Naive thymus-derived CD8-positive, alpha-beta T cell (primary cell): ENCODE measurements around the gene PHLDA3. TPM values are rescaled to one million over a fixed set of nuclear protein-coding genes. Genes with fewer than 3 reads are reported as not detected.
A peak's percentile ranks its signal among the peaks of the same experiment; 100 is the strongest.
"Not testable (repeated sequence)": the region's sequence is repeated elsewhere in the genome, so short reads cannot be mapped to it uniquely, and the experiment has no call there.

Experiments
- ATAC-seq, 2 donors: fragments of 150-1000 bp; cut with Tn5 transposase in 1 of 2; sonication (Bioruptor Pico), chemical (Tn5 transposase) in 1 of 2; 1 replicate in 1 of 2; 2 replicates in 1 of 2; pipeline ENCODE4 v1.10.0; 2021; ENCODE audit warnings: mild to moderate bottlenecking in 2 of 2, moderate library complexity in 2 of 2
- POLR2A ChIA-PET: fragments of 350-600 bp; sonication (Branson Sonifier 250); formaldehyde crosslinking; loops from one replicate; lab custom pipeline; 2021; ENCODE audit warnings: antibody characterized with exemption; lab: Charles Lee
- DNase-seq, 10 donors: peaks; one replicate each; pipeline versions ENCODE4 v3.0.0 to v3.0.0-alpha.2; 2020 to 2022
- H3K27ac Mint-ChIP-seq, 10 donors: one replicate each; pipeline ENCODE4 v1.8.0; 2020 to 2022; ENCODE audit warnings: mild to moderate bottlenecking in 10 of 10, mixed read lengths in 10 of 10, moderate library complexity in 4 of 10, inconsistent platforms in 1 of 10
- H3K27me3 Mint-ChIP-seq, 5 donors: one replicate each; pipeline ENCODE4 v1.8.0; 2021 to 2022; ENCODE audit warnings: mixed read lengths in 5 of 5
- H3K36me3 Mint-ChIP-seq, 3 donors: one replicate each; pipeline ENCODE4 v1.8.0; 2020 to 2022; ENCODE audit warnings: mixed read lengths in 3 of 3, mild to moderate bottlenecking in 2 of 3, inconsistent platforms in 1 of 3
- H3K4me1 Mint-ChIP-seq, 4 donors: one replicate each; pipeline ENCODE4 v1.8.0; 2021 to 2022; ENCODE audit warnings: mixed read lengths in 4 of 4
- H3K4me3 Mint-ChIP-seq, 10 donors: one replicate each; pipeline ENCODE4 v1.8.0; 2020 to 2022; ENCODE audit warnings: mild to moderate bottlenecking in 10 of 10, mixed read lengths in 10 of 10, moderate library complexity in 6 of 10, inconsistent platforms in 1 of 10
- H3K9me3 Mint-ChIP-seq, 9 donors: one replicate each; pipeline ENCODE4 v1.8.0; 2020 to 2022; ENCODE audit warnings: mixed read lengths in 9 of 9, mild to moderate bottlenecking in 3 of 9, inconsistent platforms in 1 of 9, moderate library complexity in 1 of 9
- polyA plus RNA-seq, 3 donors: library from polyadenylated mRNA; unstranded; fragments of 300-500 nt; fragmentation: Illumina TruSeq; gene quantifications; one replicate each; pipeline ENCODE4 v1.2.3, GENCODE V29; 2021
- total RNA-seq, 8 experiments: library from RNA in 2 of 8; stranded (reverse) in 2 of 8; gene quantifications; one replicate each; pipeline ENCODE4 v1.2.3 and lab custom pipeline; 2021 to 2026

Gene PHLDA3
- total and polyA plus RNA-seq, 5 experiments from 2014 or later: 0.55 to 0.60 TPM; not detected in 3

DNA sequence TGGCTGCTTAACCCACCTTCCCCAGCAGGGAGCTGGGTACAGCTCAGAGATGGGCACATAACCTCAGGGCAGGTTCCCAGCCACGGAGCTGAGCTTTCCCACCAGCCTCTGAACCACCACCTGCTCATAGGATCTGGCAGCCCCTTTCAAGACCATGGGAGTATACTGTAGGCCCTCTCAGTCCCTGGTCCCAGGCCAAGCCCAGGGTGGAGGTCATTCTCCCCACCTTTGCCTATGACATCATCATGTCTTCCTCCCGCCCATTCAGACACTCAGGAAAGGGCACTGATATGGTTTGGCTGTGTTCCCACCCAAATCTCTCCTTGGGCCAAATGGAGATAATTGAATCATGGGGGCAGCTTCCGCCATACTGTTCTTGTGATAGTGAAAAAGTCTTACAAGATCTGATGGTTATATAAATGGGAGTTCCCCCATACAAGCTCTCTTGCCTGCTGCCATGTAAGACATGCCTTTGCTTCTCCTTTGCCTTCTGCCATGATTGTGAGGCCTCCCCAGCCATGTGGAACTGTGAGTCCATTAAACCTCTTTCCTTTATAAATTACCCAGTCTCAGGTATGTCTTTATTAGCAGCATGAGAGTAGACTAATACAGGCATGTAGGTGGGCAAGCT lies 24.2 kb upstream of the PHLDA3 start:
- Mint-ChIP-seq H3K4me1 (peaks cover 2 to 16% (median 6%) of the 10 kb centered on the region in 4 donors), H3K36me3 (peaks cover 0 to 64% (median 26%) of the 10 kb centered on the region in 3 donors), H3K27ac (peak overlapping the region in 2 of 10 donors; percentile 13 to 64)
- ATAC-seq, H3K4me3 Mint-ChIP-seq, H3K9me3 Mint-ChIP-seq, DNase-seq, H3K27me3 Mint-ChIP-seq, POLR2A ChIA-PET: not testable (repeated sequence)

DNA sequence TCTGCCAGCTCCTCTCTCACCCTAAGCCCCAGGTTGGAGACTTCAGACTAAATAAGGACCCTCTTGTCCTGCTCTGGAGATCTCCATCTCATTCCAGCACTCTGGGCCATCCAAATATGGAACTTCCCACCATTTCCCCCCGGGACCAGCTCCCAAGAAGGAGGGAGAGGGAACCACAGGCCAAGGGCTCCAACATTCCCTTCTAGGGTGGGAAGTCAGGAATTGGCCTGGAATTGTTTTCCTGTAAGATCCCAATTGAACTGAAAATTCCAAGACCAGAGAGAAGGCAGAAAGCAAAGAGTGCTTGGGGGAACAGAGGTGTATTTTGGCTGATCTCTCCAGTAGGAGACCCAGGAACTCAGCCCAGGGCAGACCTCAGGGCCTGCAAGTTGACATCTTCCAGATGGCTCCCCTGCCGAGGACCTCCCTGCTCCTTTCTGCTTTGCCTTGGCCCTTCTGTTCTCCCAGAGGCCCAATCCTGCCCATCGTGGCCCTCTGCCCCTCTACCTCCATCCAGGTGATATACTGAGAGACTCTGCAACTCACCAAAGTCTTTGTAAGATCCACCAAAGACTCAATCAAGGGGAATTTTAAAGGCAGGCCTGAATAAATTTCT lies 23.0 kb upstream of the PHLDA3 start:
- ATAC-seq: no peak
- Mint-ChIP-seq H3K9me3 (no peaks in the 10 kb centered on the region), H3K27me3 (no peaks in the 10 kb centered on the region), H3K36me3 (peaks cover 0 to 70% (median 26%) of the 10 kb centered on the region in 3 donors), H3K4me1 (peaks cover 2 to 15% (median 5%) of the 10 kb centered on the region in 4 donors), H3K4me3 (no peak overlapping the region), H3K27ac (peak overlapping the region in 1 of 10 donors; percentile 1)
- DNase-seq: no peak
- POLR2A ChIA-PET: interaction anchor here (1.0 kb wide), 1 partner anchor 15 kb away, joined by 3 read pairs; the partner anchor contains the start of gene CSRP1

DNA sequence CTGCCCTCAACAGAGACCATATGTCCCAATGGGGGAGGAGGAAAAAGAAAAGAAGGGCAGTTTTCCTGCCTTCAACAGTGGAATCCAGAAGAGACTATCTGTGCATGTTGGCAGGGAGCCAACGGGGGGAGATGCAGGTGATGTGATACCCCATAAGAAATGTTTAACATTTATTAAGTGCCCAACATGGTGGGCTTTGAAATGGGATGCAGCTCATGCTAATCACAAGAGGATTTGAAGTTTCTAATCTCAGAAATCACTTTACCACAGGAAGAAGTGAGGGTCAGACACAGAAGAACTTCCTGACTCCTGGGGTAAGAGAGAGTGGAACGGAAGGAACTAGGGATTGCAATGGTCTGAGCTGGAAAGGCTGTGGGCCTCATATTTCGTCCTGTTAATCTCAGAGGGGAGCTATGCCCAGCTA lies 21.7 kb upstream of the PHLDA3 start:
- H3K27me3 Mint-ChIP-seq: no peaks in the 10 kb centered on the region
- POLR2A ChIA-PET: interaction anchor here (1.0 kb wide), 1 partner anchor 17 kb away, joined by 3 read pairs; the partner anchor contains the start of gene CSRP1
- no peak overlapping the region for H3K27ac Mint-ChIP-seq
- peaks cover 0 to 71% (median 24%) of the 10 kb centered on the region in 3 donors for H3K36me3 Mint-ChIP-seq
- peaks cover 0 to 15% (median 5%) of the 10 kb centered on the region in 4 donors for H3K4me1 Mint-ChIP-seq
- no peaks in the 10 kb centered on the region for H3K9me3 Mint-ChIP-seq
- H3K4me3 Mint-ChIP-seq: no peak overlapping the region
- ATAC-seq (no peak), DNase-seq (no peak)

DNA sequence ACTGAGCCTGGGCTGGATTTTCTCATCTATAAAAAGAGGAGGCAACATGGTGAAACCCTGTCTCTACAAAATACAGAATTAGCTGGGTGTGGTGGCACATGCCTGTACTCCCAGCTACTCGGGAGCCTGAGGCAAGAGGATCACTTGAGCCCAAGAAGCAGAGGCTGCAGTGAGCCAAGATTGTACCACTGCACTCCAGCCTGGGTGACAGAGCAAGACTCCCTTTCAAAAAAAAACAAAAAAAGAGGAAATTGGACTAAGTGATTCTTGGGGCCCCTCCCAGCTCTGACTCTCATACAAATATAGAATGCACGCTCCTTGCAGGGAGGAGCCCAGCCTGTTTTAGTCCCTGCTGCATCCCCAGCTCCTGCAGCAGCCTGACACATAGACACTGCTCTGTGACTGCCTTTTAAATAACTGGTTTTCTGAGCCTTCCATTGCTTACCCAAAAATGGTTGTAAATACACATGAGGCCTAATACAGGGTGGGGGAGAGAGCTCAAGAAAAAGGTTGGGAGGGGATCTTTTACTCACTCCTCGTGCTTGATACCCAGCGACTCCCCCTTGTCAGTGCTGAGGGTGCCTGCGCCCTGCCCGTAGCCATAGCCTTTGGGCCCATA lies 20.8 kb upstream of the PHLDA3 start:
- Mint-ChIP-seq H3K9me3 (no peaks in the 10 kb centered on the region), H3K4me1 (peaks cover 0 to 15% (median 5%) of the 10 kb centered on the region in 4 donors), H3K36me3 (peaks cover 0 to 69% (median 17%) of the 10 kb centered on the region in 3 donors), H3K27me3 (no peaks in the 10 kb centered on the region), H3K4me3 (no peak overlapping the region), H3K27ac (no peak overlapping the region)
- POLR2A ChIA-PET: interaction anchor here (1.4 kb wide), 1 partner anchor 13 kb away, joined by 4 read pairs; no protein-coding TSS in a partner anchor
- ATAC-seq: no peak
- no peak for DNase-seq

DNA sequence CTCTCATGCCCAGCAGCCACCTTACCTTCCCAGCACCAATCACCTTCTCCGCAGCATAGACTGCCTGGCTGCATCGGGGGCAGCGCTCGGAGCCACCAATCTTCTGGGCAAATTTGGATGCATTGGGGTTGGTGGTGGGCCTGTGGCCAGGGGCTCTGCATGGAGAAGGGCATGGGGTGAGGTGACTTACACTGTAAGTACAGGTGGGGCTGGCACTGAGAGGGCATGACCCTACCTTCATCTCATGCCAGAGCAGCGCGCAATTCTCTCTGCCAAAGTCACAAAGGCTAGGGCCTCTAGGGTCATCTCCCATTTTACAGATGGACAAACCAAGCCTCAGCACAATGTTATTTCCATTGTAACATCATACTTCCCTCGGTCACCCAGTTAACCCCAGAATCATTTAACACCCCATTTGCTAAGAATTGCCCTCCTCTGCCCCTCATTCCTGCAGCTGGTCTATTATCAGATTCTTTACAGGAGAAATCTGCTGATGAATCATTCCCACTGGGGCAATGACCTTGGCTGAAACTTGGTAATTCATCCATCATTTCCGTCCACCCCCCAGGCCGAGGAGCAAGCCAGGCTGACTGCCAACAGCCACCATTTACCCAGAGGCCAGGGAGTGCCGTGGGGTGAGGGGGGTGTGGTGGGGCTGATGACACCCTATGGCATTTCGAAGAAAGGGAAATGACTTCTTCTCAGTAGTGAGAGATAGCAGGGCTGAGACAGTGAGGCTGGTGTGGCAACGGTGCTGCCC lies 20.0 kb upstream of the PHLDA3 start:
- H3K36me3 Mint-ChIP-seq: peaks cover 0 to 66% (median 9%) of the 10 kb centered on the region in 3 donors
- no peak overlapping the region for H3K27ac Mint-ChIP-seq
- H3K4me3 Mint-ChIP-seq: no peak overlapping the region
- POLR2A ChIA-PET: interaction anchor here (1.4 kb wide), 1 partner anchor 13 kb away, joined by 4 read pairs; no protein-coding TSS in a partner anchor
- ATAC-seq (no peak), DNase-seq (no peak)
- peaks cover 0 to 11% (median 4%) of the 10 kb centered on the region in 4 donors for H3K4me1 Mint-ChIP-seq
- no peaks in the 10 kb centered on the region for H3K9me3 Mint-ChIP-seq
- no peaks in the 10 kb centered on the region for H3K27me3 Mint-ChIP-seq

DNA sequence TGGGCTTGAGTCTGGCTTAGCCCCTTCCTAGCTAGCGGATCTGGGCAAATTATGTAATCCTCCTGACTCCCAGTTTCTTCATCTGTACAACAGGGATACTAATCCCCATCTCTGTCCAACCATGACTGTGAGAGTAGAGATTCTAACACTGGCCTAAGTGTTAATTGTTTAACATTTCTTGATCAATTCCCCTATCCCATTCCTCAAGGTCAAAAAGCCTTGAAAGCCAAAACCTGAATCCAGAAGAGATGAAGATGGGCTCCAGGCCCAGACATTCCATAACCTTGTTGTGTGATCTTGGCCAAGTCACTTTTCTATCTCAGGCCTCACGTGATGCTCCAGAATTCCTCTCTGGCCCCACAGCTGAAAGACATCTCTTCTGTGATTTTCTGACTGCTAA lies 18.8 kb upstream of the PHLDA3 start:
- ATAC-seq: no peak
- peak overlapping the region in 2 of 10 donors; percentile 16 to 62 for H3K27ac Mint-ChIP-seq

DNA sequence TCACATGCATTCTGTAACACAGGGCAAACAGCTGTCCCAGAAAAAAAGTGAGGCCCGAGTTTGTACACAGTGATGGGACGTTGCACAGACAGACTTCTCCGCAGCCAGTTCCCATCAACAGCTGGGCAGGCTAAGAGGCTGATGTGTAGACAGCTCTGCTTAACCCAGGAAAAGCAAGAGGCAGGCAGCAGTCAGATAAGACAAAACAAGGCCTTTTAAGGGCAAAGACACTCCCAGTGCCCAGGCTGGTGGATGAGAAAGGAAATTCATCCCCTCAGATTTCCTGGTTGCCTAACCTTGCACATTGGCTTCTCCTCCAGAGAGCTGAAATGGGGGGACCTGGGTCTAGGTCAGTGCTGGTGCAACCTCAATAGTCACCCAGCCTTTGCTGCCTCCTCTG lies 17.2 kb upstream of the PHLDA3 start:
- POLR2A ChIA-PET: interaction anchor here (1.0 kb wide), 1 partner anchor 14 kb away, joined by 4 read pairs; no protein-coding TSS in a partner anchor
- Mint-ChIP-seq H3K27ac (peak overlapping the region in 6 of 10 donors; percentile 1 to 76 (median 42)), H3K36me3 (peaks cover 0 to 52% (median 0%) of the 10 kb centered on the region in 3 donors), H3K27me3 (peaks cover 0 to 5% (median 2%) of the 10 kb centered on the region in 5 donors), H3K4me3 (no peak overlapping the region), H3K9me3 (no peaks in the 10 kb centered on the region), H3K4me1 (peaks cover 4 to 14% (median 12%) of the 10 kb centered on the region in 4 donors)
- no peak for ATAC-seq
- no peak for DNase-seq

More for the DNA sequence above, 18.8 kb upstream of the PHLDA3 start:
- no peaks in the 10 kb centered on the region for H3K27me3 Mint-ChIP-seq
- no peak overlapping the region for H3K4me3 Mint-ChIP-seq
- H3K9me3 Mint-ChIP-seq: no peaks in the 10 kb centered on the region
- no peak for DNase-seq
- H3K36me3 Mint-ChIP-seq: peaks cover 0 to 62% (median 0%) of the 10 kb centered on the region in 3 donors
- POLR2A ChIA-PET: no interaction called here
- peaks cover 0 to 9% (median 4%) of the 10 kb centered on the region in 4 donors for H3K4me1 Mint-ChIP-seq

DNA sequence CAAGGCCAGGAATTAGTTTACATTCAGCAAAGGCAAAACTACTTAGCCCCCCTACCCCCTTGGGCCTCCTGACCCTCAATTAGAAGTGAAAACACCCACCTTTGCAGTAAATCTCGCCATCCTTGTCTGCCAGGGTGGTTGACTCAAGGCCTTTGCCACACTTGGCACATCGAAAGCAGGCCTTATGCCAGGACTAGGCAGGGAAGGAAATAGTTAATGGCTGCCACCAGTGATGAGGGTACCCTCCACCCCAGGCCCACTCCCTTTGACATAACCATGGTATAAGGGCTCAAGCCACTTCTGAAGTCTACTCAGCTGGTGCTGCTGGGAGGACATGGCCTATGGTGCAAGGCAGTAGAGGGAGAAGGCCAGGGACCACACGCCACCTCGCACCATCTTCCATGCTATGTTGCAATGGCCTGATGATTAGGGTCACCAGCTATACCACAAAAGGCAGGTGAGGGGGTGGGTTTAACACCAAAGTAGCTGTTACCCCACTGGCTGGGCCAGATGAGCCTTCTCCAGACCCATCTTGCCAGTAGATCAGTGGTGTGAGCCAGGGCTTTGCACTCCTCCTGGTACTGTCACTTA lies 16.3 kb upstream of the PHLDA3 start:
- Mint-ChIP-seq H3K9me3 (no peaks in the 10 kb centered on the region), H3K4me1 (peaks cover 8 to 22% (median 20%) of the 10 kb centered on the region in 4 donors), H3K27ac (no peak overlapping the region), H3K27me3 (peaks cover 0 to 14% (median 7%) of the 10 kb centered on the region in 5 donors), H3K36me3 (peaks cover 0 to 49% (median 0%) of the 10 kb centered on the region in 3 donors), H3K4me3 (no peak overlapping the region)
- ATAC-seq (no peak), DNase-seq (no peak)
- POLR2A ChIA-PET: no interaction called here

DNA sequence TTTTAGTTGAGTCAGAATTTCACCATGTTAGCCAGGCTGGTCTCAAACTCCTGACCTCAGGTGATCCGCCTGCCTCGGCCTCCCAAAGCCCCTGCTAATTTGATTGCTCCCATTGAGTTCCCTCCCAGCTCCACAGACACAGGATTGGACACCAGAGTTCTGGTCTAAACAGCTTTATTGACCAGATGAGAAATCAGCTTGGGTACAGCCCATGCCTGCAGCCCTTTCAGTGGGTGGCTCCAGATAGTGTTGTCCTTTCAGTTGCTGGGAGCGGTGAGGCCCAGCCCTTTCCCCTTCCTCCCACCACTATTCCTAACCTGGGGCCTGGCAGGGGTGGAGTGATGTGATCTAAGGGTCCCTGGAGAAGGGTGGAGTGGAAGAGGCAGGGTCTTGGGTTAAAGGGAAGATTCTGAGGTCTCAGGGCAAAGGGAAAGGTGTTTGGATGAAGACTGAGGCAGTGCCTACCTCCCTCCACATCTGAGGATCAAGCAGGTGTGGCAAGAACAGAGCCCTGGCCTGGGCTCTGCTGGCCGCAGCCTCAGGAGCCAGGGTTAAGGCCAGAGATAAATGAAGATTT lies 14.5 kb upstream of the PHLDA3 start:
- DNase-seq (no peak), ATAC-seq (no peak)
- Mint-ChIP-seq H3K4me1 (peaks cover 8 to 23% (median 20%) of the 10 kb centered on the region in 4 donors), H3K36me3 (peaks cover 0 to 38% (median 0%) of the 10 kb centered on the region in 3 donors), H3K9me3 (no peaks in the 10 kb centered on the region), H3K27ac (peak overlapping the region in 1 of 10 donors; percentile 73), H3K27me3 (peaks cover 5 to 28% (median 14%) of the 10 kb centered on the region in 5 donors), H3K4me3 (no peak overlapping the region)
- POLR2A ChIA-PET: interaction anchor here (2.2 to 3.6 kb wide), 2 partner anchors 23 to 29 kb away, joined by 23 to 24 read pairs; partner anchors contain the start of gene CSRP1

DNA sequence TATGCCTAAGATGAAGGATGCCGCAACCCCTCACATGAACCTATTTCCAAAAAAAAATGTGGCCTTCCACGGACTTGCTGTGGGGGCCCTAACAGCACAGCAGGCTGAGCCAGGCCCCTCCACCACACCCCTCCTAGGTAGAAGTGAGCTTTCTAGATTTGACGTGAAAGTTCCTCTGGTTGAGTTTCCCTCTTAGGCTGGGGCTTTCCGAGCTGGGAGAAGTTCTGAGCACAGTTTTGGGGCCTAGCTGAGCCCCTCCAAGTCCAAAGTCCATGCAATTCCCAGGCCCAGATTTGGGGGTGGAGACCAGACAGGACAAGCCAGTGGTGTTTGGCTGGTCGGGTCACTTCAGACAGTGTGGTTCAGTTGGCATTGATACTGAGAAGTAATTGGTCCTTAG lies 13.8 kb upstream of the PHLDA3 start:
- H3K27me3 Mint-ChIP-seq: peaks cover 6 to 33% (median 14%) of the 10 kb centered on the region in 5 donors
- DNase-seq (no peak), ATAC-seq (no peak)
- H3K9me3 Mint-ChIP-seq: no peaks in the 10 kb centered on the region
- H3K27ac Mint-ChIP-seq: no peak overlapping the region
- H3K36me3 Mint-ChIP-seq: peaks cover 0 to 31% (median 0%) of the 10 kb centered on the region in 3 donors
- H3K4me1 Mint-ChIP-seq: peaks cover 8 to 23% (median 20%) of the 10 kb centered on the region in 4 donors
- POLR2A ChIA-PET: interaction anchor here (2.2 to 3.6 kb wide), 2 partner anchors 24 to 30 kb away, joined by 23 to 24 read pairs; partner anchors contain the start of gene CSRP1
- peak overlapping the region in 1 of 10 donors; percentile 79 for H3K4me3 Mint-ChIP-seq
